Fibroblast of lung (primary cell): ENCODE results near the gene EXD2. TPM values are rescaled to one million over a fixed set of nuclear protein-coding genes. Genes with fewer than 3 reads are reported as not detected.

Experiments
- DNase-seq, 2 donors: peaks; one replicate each; pipeline versions ENCODE4 v3.0.0 to v3.0.0-alpha.2; 2010; ENCODE audit warnings: low read depth in 2 of 2
- H2AFZ ChIP-seq: 2 replicates; pipeline ENCODE4 v1.5.1; 2012; ENCODE audit warnings: low read length, control low read depth, inconsistent platforms
- H3K27ac ChIP-seq: 2 replicates; pipeline ENCODE4 v1.5.1; 2011; ENCODE audit warnings: low read length, control low read depth; ENCODE audit not compliant: insufficient read depth
- H3K27me3 ChIP-seq: 2 replicates; pipeline ENCODE4 v1.5.1; 2011; ENCODE audit warnings: mild to moderate bottlenecking, low read length; ENCODE audit not compliant: control insufficient read depth, insufficient read depth
- H3K36me3 ChIP-seq: 2 replicates; pipeline ENCODE4 v1.5.1; 2011; ENCODE audit warnings: low read length; ENCODE audit not compliant: control insufficient read depth, insufficient read depth
- H3K4me1 ChIP-seq: 2 replicates; pipeline ENCODE4 v1.5.1; 2011; ENCODE audit warnings: low read length; ENCODE audit not compliant: control insufficient read depth, insufficient read depth; ENCODE audit errors: extremely low read depth
- H3K4me2 ChIP-seq: 2 replicates; pipeline ENCODE4 v1.5.1; 2011; ENCODE audit warnings: low read length, control low read depth; ENCODE audit not compliant: insufficient read depth; ENCODE audit errors: extremely low read depth
- H3K4me3 ChIP-seq, 4 experiments: fragments of 200-600 bp in 1 of 4; sonication (generic) in 1 of 4; replicated peaks in 1 of 4; 2 replicates each; pipeline ENCODE4 v1.5.1; 2011 to 2016; ENCODE audit warnings: low read length in 4 of 4, low read depth in 3 of 4, mild to moderate bottlenecking in 3 of 4, control low read depth in 2 of 4, inconsistent platforms in 1 of 4, mixed read lengths in 1 of 4; ENCODE audit not compliant: insufficient read depth in 1 of 4; ENCODE audit errors: control extremely low read depth in 1 of 4
- H3K79me2 ChIP-seq: 2 replicates; pipeline ENCODE4 v1.5.1; 2012; ENCODE audit warnings: mild to moderate bottlenecking, low read length, inconsistent platforms; ENCODE audit not compliant: control insufficient read depth, insufficient read depth
- H3K9ac ChIP-seq: 2 replicates; pipeline ENCODE4 v1.5.1; 2011; ENCODE audit warnings: mild to moderate bottlenecking, low read length, control low read depth; ENCODE audit not compliant: insufficient read depth
- H3K9me3 ChIP-seq: 2 replicates; pipeline ENCODE4 v1.5.1; 2012; ENCODE audit warnings: low read depth, low read length; ENCODE audit not compliant: control insufficient read depth, insufficient read depth
- H4K20me1 ChIP-seq: 2 replicates; pipeline ENCODE4 v1.5.1; 2011; ENCODE audit warnings: low read length; ENCODE audit not compliant: control insufficient read depth, insufficient read depth; ENCODE audit errors: extremely low read depth
- CTCF ChIP-seq, 2 donors: IDR thresholded peaks in 1 of 2; conservative IDR thresholded peaks in 1 of 2; 1 replicate in 1 of 2; 2 replicates in 1 of 2; pipeline ENCODE4 v1.5.1; 2011 to 2012; ENCODE audit warnings: low read length in 2 of 2, control low read depth in 1 of 2, inconsistent platforms in 1 of 2, low read depth in 1 of 2, mild to moderate bottlenecking in 1 of 2
- EZH2 ChIP-seq: IDR thresholded peaks from 2 replicates; pipeline ENCODE4 v1.5.1; 2012; ENCODE audit warnings: low read length, control low read depth, mild to moderate bottlenecking; ENCODE audit errors: missing control alignments
- polyA plus RNA-seq, 2 donors: library from polyadenylated mRNA; depleted of rRNA in 1 of 2; stranded (reverse) in 1 of 2; unstranded in 1 of 2; fragments of >200 nt; gene quantifications; 2 replicates each; pipeline ENCODE4 v1.2.1, GENCODE V29; 2011 to 2012; ENCODE audit warnings: missing spikeins in 1 of 2
- total RNA-seq: library from RNA; depleted of rRNA; stranded (reverse); fragments of >200 nt; gene quantifications from 2 replicates; pipeline ENCODE4 v1.2.1, GENCODE V29; 2014

EXD2 gene
- total and polyA plus RNA-seq, 2 donors (not counting 1 experiment from before 2014, with no cell fraction given): 25.5 to 27.7 TPM

- no peaks in the 10 kb centered on the region for H3K9me3 ChIP-seq
- H3K79me2 ChIP-seq: no peaks in the 10 kb centered on the region
- no peaks in the 10 kb centered on the region for H4K20me1 ChIP-seq
- H3K4me2 ChIP-seq: no peak overlapping the region
- DNase-seq: no peak
- H3K27me3 ChIP-seq: no peaks in the 10 kb centered on the region
- H3K4me1 ChIP-seq: no peaks in the 10 kb centered on the region
- TF ChIP-seq CTCF (conservative IDR thresholded peaks at IDR 0.05 in 1 of 2, IDR thresholded peaks at IDR 0.05 in 1 of 2; ENCODE audit: low read depth in 1 of 2, low read length in 2 of 2) (no peak), EZH2 (no peak)
- no peak overlapping the region for H3K4me3 ChIP-seq
- H2AFZ ChIP-seq: no peak overlapping the region
- H3K36me3 ChIP-seq: peaks cover 12% of the 10 kb centered on the region
- no peak overlapping the region for H3K27ac ChIP-seq
- H3K9ac ChIP-seq: no peak overlapping the region
These were observed 44.4 kb downstream of the EXD2 start for GRCh38 chr14:69235708-69236107.

- Histone ChIP-seq H3K79me2 (no peaks in the 10 kb centered on the region), H3K4me3 (no peak overlapping the region)
These were observed 45.8 kb downstream of the EXD2 start for GRCh38 chr14:69237142-69237541.

GRCh38 chr14:69237584-69237983 is 46.3 kb downstream of the EXD2 start:
- no peak overlapping the region for H3K9ac ChIP-seq
- no peak overlapping the region for H2AFZ ChIP-seq
- H3K36me3 ChIP-seq: peaks cover 12% of the 10 kb centered on the region
- no peaks in the 10 kb centered on the region for H3K9me3 ChIP-seq
- H3K27me3 ChIP-seq: no peaks in the 10 kb centered on the region
- H3K79me2 ChIP-seq: no peaks in the 10 kb centered on the region
- H3K4me2 ChIP-seq: no peak overlapping the region
- no peak for TF ChIP-seq CTCF (conservative IDR thresholded peaks at IDR 0.05 in 1 of 2, IDR thresholded peaks at IDR 0.05 in 1 of 2; ENCODE audit: low read depth in 1 of 2, low read length in 2 of 2)
- H3K27ac ChIP-seq: no peak overlapping the region
- peaks cover 7% of the 10 kb centered on the region for H3K4me1 ChIP-seq
- no peak for DNase-seq
- H3K4me3 ChIP-seq: no peak overlapping the region
- H4K20me1 ChIP-seq: no peaks in the 10 kb centered on the region

More at GRCh38 chr14:69237142-69237541, 45.8 kb downstream of the EXD2 start:
- DNase-seq: no peak
- H3K27me3 ChIP-seq: no peaks in the 10 kb centered on the region
- no peak overlapping the region for H3K9ac ChIP-seq
- H3K4me1 ChIP-seq: peaks cover 3% of the 10 kb centered on the region
- no peaks in the 10 kb centered on the region for H3K9me3 ChIP-seq
- TF ChIP-seq CTCF (conservative IDR thresholded peaks at IDR 0.05 in 1 of 2, IDR thresholded peaks at IDR 0.05 in 1 of 2; ENCODE audit: low read depth in 1 of 2, low read length in 2 of 2): no peak
- TF ChIP-seq EZH2: no peak
- H4K20me1 ChIP-seq: no peaks in the 10 kb centered on the region
- H3K36me3 ChIP-seq: peaks cover 12% of the 10 kb centered on the region
- no peak overlapping the region for H3K4me2 ChIP-seq
- no peak overlapping the region for H3K27ac ChIP-seq
- H2AFZ ChIP-seq: no peak overlapping the region
